HuH-7 (cell line): ENCODE data around the gene FKBP1A.

Experiments used
- DNase-seq: peaks from one replicate; pipeline ENCODE4 v3.0.0; 2011; ENCODE audit warnings: low spot score

The FKBP1A gene

GRCh38 chr20:1319051-1319450 is 73.8 kb downstream of the FKBP1A start:
- no peak for DNase-seq
